OCI-LY7 (cell line): Measurements from ENCODE around the gene CEP20. TPM values are rescaled to one million over a fixed set of nuclear protein-coding genes. Genes with fewer than 3 reads are reported as not detected.
A peak's percentile ranks its signal among the peaks of the same experiment; 100 is the strongest.

Experiments
- BruUV-seq: library from RNA; stranded (reverse); fragments of 400-500 nt; replicated peaks from 2 replicates; lab custom pipeline; 2021; lab: Mats Ljungman, UMichigan
- CTCF ChIA-PET: fragments of 300-600 bp; sonication (Branson Sonifier 250); formaldehyde crosslinking; loops from one replicate; lab custom pipeline; 2022; ENCODE audit warnings: antibody characterized with exemption; ENCODE audit not compliant: unreplicated experiment; lab: Charles Lee
- POLR2A ChIA-PET: fragments of 300-600 bp; sonication (Branson Sonifier 250); formaldehyde crosslinking; loops from one replicate; lab custom pipeline; 2022; ENCODE audit warnings: antibody characterized with exemption; lab: Charles Lee
- DNase-seq: peaks from one replicate; pipeline ENCODE4 v3.0.0-alpha.2; 2015; ENCODE audit warnings: low spot score
- H2AFZ ChIP-seq: fragments of 200-600 bp; sonication (generic), shearing (Covaris generic); 2 replicates; pipeline ENCODE4 v1.6.1; 2014; ENCODE audit warnings: mild to moderate bottlenecking, antibody characterized with exemption, low read length, moderate library complexity
- H3K27ac ChIP-seq: fragments of 200-600 bp; sonication (generic); 2 replicates; pipeline ENCODE4 v1.5.1; 2014; ENCODE audit warnings: mixed run types, low read depth, mild to moderate bottlenecking, moderate library complexity, low read length, inconsistent platforms; ENCODE audit not compliant: poor library complexity, severe bottlenecking
- H3K36me3 ChIP-seq: fragments of 200-600 bp; sonication (generic); 2 replicates; pipeline ENCODE4 v1.6.1; 2014; ENCODE audit warnings: mild to moderate bottlenecking, antibody characterized with exemption, low read length, moderate library complexity, mixed read lengths; ENCODE audit not compliant: insufficient read depth
- H3K4me1 ChIP-seq: fragments of 200-600 bp; sonication (generic); 2 replicates; pipeline ENCODE4 v1.5.1; 2014; ENCODE audit warnings: mild to moderate bottlenecking, low read length; ENCODE audit not compliant: insufficient read depth, poor library complexity, severe bottlenecking
- H3K4me2 ChIP-seq: fragments of 200-600 bp; sonication (generic); 2 replicates; pipeline ENCODE4 v1.6.1; 2014; ENCODE audit warnings: mild to moderate bottlenecking, low read length
- H3K4me3 ChIP-seq: fragments of 200-600 bp; sonication (generic); 2 replicates; pipeline ENCODE4 v1.5.1; 2014; ENCODE audit warnings: mild to moderate bottlenecking, low read depth, low read length; ENCODE audit not compliant: poor library complexity, severe bottlenecking
- H3K79me2 ChIP-seq: fragments of 200-600 bp; sonication (generic); 2 replicates; pipeline ENCODE4 v1.6.1; 2016; ENCODE audit warnings: low read depth, mild to moderate bottlenecking, low read length, moderate library complexity, mixed read lengths; ENCODE audit not compliant: insufficient read depth
- H3K9me2 ChIP-seq: fragments of 200-600 bp; sonication (generic); 2 replicates; pipeline ENCODE4 v1.6.1; 2016; ENCODE audit warnings: mild to moderate bottlenecking, low read length, mixed read lengths; ENCODE audit not compliant: insufficient read depth
- H3K9me3 ChIP-seq: fragments of 200-600 bp; sonication (generic); 2 replicates; pipeline ENCODE4 v1.6.1; 2014; ENCODE audit warnings: mild to moderate bottlenecking, mixed run types, low read length, mixed read lengths
- H4K20me1 ChIP-seq: fragments of 200-600 bp; sonication (generic); 2 replicates; pipeline ENCODE4 v1.6.1; 2014; ENCODE audit warnings: mild to moderate bottlenecking, antibody characterized with exemption, low read length, moderate library complexity, mixed read lengths; ENCODE audit not compliant: insufficient read depth
- CTCF ChIP-seq: fragments of 200-600 bp; sonication (generic); conservative IDR thresholded peaks from 2 replicates; pipeline ENCODE4 v1.5.1; 2014; ENCODE audit warnings: mild to moderate bottlenecking, antibody characterized with exemption, low read length, moderate library complexity, mixed read lengths
- EZH2phosphoT487 ChIP-seq: fragments of 200-600 bp; sonication (generic); IDR thresholded peaks from 2 replicates; pipeline ENCODE4 v1.6.1; 2018; ENCODE audit warnings: low read depth, borderline replicate concordance, mild to moderate bottlenecking, mixed run types, antibody characterized with exemption, low read length, moderate library complexity, mixed read lengths
- intact Hi-C: fragments of 100-400 bp; cut with micrococcal nuclease; formaldehyde crosslinking; loops from one replicate; pipeline ENCODE4 v1.10.0; 2022; ENCODE audit not compliant: unreplicated experiment
- total RNA-seq, 2 experiments: library from RNA; depleted of rRNA in 1 of 2; stranded (reverse); fragments of >200 nt in 1 of 2; shearing (Covaris generic) in 1 of 2; gene quantifications; 2 replicates each; pipeline ENCODE4 v1.2.3, GENCODE V29; 2014 to 2022

The CEP20 gene
- total RNA-seq, 2 experiments from 2014 or later = 36.6 to 62.8 TPM

- Histone ChIP-seq H3K27ac (no peak overlapping the region), H3K36me3 (peaks cover 12% of the 10 kb centered on the region), H3K79me2 (no peaks in the 10 kb centered on the region), H3K4me2 (no peak overlapping the region), H4K20me1 (no peaks in the 10 kb centered on the region), H3K9me2 (no peaks in the 10 kb centered on the region), H2AFZ (no peak overlapping the region), H3K4me3 (no peak overlapping the region), H3K4me1 (peaks cover 27% of the 10 kb centered on the region), H3K9me3 (no peaks in the 10 kb centered on the region)
- POLR2A ChIA-PET = no interaction called here
- TF ChIP-seq CTCF (no peak), EZH2phosphoT487 (no peak)
- DNase-seq = no peak
- intact Hi-C loops = no loop called here
- CTCF ChIA-PET = no interaction called here
- no TSS peak for BruUV-seq
Observed at GRCh38 chr16:15832241-15832640, 56.2 kb downstream of the CEP20 start.

- peak overlapping the region; percentile 14; the same call in 1 of the 2 replicates for H3K4me2 ChIP-seq
Observed at GRCh38 chr16:15830832-15831451, 57.5 kb downstream of the CEP20 start.

More at GRCh38 chr16:15830832-15831451, 57.5 kb downstream of the CEP20 start:
- TF ChIP-seq EZH2phosphoT487 (no peak), CTCF (no peak)
- H3K4me3 ChIP-seq = no peak overlapping the region
- ChIA-PET CTCF (no interaction called here), POLR2A (interaction anchor here (1.3 kb wide), 1 partner anchor 10 kb away, joined by 3 read pairs; no protein-coding TSS in a partner anchor)
- peaks cover 25% of the 10 kb centered on the region for H3K4me1 ChIP-seq
- H2AFZ ChIP-seq = no peak overlapping the region
- H4K20me1 ChIP-seq = no peaks in the 10 kb centered on the region
- H3K27ac ChIP-seq = no peak overlapping the region
- no TSS peak for BruUV-seq
- H3K79me2 ChIP-seq = no peaks in the 10 kb centered on the region
- H3K9me2 ChIP-seq = no peaks in the 10 kb centered on the region
- no peak for DNase-seq
- intact Hi-C loops = no loop called here
- no peaks in the 10 kb centered on the region for H3K9me3 ChIP-seq
- H3K36me3 ChIP-seq = peaks cover 7% of the 10 kb centered on the region; the same call in 1 of the 2 replicates
